ENCODE results near the gene TUBE1. TPM values are rescaled to one million over a fixed set of nuclear protein-coding genes. Genes with fewer than 3 reads are reported as not detected.

The TUBE1 gene
- total RNA-seq, 1 donor from 2014 or later, result 31.8 TPM

Other genes with a start within 250 kb of the TUBE1 start
- 51.6 TPM for gene FYN, start 214.0 kb downstream of the TUBE1 start, total RNA-seq
- not detected for gene CCN6, start 33.4 kb downstream of the TUBE1 start, total RNA-seq
- gene FAM229B, start 109 bp upstream of the TUBE1 start, total RNA-seq, result 69.3 TPM
- gene LAMA4, start 167.1 kb upstream of the TUBE1 start, total RNA-seq, result 50.6 TPM